Activated naive CD8-positive, alpha-beta T cell treated with anti-CD3 and anti-CD28 coated beads, Interleukin-2, amount 10 ng/mL, durations not matched to agents 7 days and 5 days (primary cell): ENCODE data around the gene MRPL34. TPM values are rescaled to one million over a fixed set of nuclear protein-coding genes. Genes with fewer than 3 reads are reported as not detected.

Experiments used
- ATAC-seq: fragments of 150-1000 bp; cut with Tn5 transposase; one replicate; pipeline ENCODE4 v1.10.0; 2021; ENCODE audit warnings: low read depth, moderate library complexity
- POLR2A ChIA-PET: fragments of 350-600 bp; sonication (Branson Sonifier 250); formaldehyde crosslinking; loops from one replicate; lab custom pipeline; 2021; ENCODE audit warnings: antibody characterized with exemption; lab: Charles Lee
- DNase-seq: peaks from one replicate; pipeline ENCODE4 v3.0.0; 2021
- H3K27ac Mint-ChIP-seq: one replicate; pipeline ENCODE4 v1.8.0; 2022; ENCODE audit warnings: mild to moderate bottlenecking, mixed read lengths
- H3K27me3 Mint-ChIP-seq: one replicate; pipeline ENCODE4 v1.8.0; 2022; ENCODE audit warnings: mild to moderate bottlenecking, moderate library complexity, mixed read lengths
- H3K36me3 Mint-ChIP-seq: one replicate; pipeline ENCODE4 v1.8.0; 2021; ENCODE audit warnings: mild to moderate bottlenecking, mixed read lengths
- H3K4me1 Mint-ChIP-seq: one replicate; pipeline ENCODE4 v1.8.0; 2021; ENCODE audit warnings: mixed read lengths
- H3K4me3 Mint-ChIP-seq: one replicate; pipeline ENCODE4 v1.8.0; 2022; ENCODE audit warnings: mild to moderate bottlenecking, moderate library complexity, mixed read lengths
- H3K9me3 Mint-ChIP-seq: one replicate; pipeline ENCODE4 v1.8.0; 2021; ENCODE audit warnings: mixed read lengths
- total RNA-seq, 2 experiments: library from RNA; stranded (reverse); gene quantifications; one replicate each; pipeline ENCODE4 v1.2.3, GENCODE V29; 2021

Gene MRPL34
- total RNA-seq = 10 to 100 TPM; 88.0 to 92.8 TPM

DNA sequence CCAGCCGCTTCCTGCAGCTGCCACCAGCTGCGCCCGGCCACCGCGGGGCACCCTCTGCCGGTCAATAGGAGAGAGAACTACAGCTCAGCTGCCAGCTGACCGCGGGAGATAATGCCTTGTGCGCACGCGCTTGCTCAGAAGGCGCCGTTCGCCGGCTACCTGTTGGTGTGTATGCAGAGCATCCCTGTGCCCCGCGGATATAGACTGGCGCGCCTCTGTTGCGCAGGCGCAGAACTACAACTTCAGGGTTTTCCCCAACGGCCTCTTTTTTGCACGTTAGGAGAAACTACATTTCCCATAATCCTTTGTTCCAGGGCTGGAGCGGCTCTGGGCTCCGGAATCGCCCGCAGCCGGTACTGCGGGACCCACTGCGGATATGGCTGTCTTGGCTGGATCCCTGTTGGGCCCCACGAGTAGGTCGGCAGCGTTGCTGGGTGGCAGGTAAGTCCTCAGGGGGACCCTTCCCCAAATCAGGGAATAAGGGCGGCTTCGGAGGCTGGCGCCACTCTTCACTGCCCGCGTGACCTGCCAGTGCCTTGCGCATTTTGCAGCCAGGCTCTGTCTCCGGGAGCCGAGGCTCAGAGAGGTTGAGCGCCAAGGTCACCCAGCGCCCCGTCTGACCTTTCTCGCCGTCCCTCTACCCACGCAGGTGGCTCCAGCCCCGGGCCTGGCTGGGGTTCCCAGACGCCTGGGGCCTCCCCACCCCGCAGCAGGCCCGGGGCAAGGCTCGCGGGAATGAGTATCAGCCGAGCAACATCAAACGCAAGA, at the start of gene MRPL34:
MRPL34 (plus strand) TSS at position 356 of the 768 bp plus-strand sequence; CDS start at position 377, 21 bp downstream.
- peak within 1 kb of the TSS; percentile 91 for H3K4me3 Mint-ChIP-seq
- H3K4me1 Mint-ChIP-seq = peaks cover 37% of the 10 kb centered on the region
- H3K27ac Mint-ChIP-seq = peak within 1 kb of the TSS; percentile 89
- no peaks in the 10 kb centered on the region for H3K9me3 Mint-ChIP-seq
- no peaks in the 10 kb centered on the region for H3K27me3 Mint-ChIP-seq
- DNase-seq (peak; percentile 92), ATAC-seq (peak; percentile 74)
- POLR2A ChIA-PET = interaction anchor here (0.6 to 3.8 kb wide), 13 partner anchors 13 to 514 kb away, joined by 3 to 45 read pairs (median 3); partner anchors contain the start of genes ANO8, BST2, OCEL1 and USE1
- H3K36me3 Mint-ChIP-seq = peaks cover 1% of the 10 kb centered on the region

DNA sequence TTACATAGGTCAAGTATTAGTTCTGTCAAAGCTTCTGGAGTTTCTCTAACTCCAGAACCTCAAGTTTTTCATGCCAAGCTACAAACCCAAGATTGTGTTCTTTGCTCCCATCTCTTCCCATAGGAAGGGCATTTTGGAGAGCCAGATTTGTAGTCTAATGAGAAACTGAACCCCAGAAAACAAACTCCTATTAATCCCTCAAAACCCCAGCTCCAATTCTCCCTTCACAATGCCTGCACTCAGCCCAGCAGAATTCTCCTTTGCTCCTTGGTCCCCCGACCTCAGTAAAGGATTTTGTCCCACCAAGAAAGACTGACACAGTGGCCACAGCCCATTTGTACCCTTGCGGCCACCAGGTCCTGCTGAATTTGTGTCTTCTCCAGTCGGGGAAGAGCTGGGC, 49.5 kb upstream of the MRPL34 start:
- Mint-ChIP-seq H3K4me1 (peaks cover 5% of the 10 kb centered on the region), H3K4me3 (no peak overlapping the region), H3K27me3 (no peaks in the 10 kb centered on the region), H3K36me3 (no peaks in the 10 kb centered on the region), H3K27ac (no peak overlapping the region), H3K9me3 (no peaks in the 10 kb centered on the region)
- DNase-seq = no peak
- no peak for ATAC-seq
- POLR2A ChIA-PET = no interaction called here

DNA sequence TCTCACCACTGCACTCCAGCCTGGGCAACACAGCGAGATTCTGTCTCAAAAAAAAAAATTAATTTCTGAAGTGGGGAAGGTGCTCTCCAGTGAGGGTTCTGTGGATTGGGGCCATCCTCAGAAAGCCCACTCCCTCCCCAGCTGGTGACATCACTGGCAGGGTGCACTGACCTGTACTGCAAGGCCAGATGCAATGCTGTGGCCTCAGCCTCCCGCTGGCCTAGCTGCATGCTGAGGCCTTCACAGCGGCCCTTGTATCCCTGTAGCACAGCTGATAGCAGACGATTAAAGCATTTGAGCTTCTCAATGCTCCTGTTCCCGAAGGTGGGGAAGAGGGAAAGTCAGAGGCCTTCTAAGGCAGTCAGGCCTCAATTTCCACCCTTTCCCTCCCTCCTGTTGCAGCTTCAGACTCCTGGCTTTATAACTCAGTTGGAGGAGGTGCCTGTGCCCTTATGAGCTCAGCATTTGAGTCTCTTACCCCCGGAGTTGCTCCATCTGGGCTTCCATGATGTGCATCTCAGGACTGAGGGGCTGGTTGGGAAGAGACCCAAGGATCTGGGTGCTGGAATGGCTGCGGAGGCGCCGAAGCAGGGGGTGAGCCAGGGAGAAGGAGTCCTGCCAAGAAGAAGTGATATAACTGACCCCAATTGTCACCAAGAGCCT, 46.4 kb upstream of the MRPL34 start:
- ATAC-seq (no peak), DNase-seq (no peak)
- Mint-ChIP-seq H3K27ac (no peak overlapping the region), H3K27me3 (no peaks in the 10 kb centered on the region), H3K4me3 (no peak overlapping the region), H3K36me3 (no peaks in the 10 kb centered on the region), H3K9me3 (no peaks in the 10 kb centered on the region), H3K4me1 (peaks cover 5% of the 10 kb centered on the region)
- POLR2A ChIA-PET = interaction anchor here (0.8 to 1.5 kb wide), 3 partner anchors 9 to 31 kb away, joined by 3 to 4 read pairs (median 3); no protein-coding TSS in a partner anchor

DNA sequence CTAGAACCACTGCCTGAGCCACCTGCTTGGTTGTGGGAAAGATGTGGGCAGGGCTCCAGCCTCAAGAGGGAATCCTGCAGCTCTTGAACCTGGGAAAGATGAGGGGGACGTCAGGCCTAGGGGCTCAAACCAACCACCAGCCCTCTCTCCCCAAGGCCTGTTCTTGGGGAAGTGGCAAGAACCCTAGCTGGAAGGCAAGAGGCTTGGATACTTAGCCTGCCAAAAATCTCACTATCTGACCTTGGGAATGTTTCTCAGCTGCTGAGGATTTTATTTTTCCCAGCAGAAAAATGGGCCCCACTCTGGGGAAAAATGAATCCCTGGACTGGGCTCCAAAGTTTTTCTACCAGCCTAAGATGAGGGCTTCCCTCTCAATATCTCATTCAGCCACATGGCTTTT, 45.7 kb upstream of the MRPL34 start:
- POLR2A ChIA-PET = interaction anchor here (1.4 to 1.8 kb wide), 3 partner anchors 19 to 34 kb away, joined by 3 to 8 read pairs (median 4); partner anchors contain the start of gene OCEL1
- Mint-ChIP-seq H3K27ac (no peak overlapping the region), H3K36me3 (no peaks in the 10 kb centered on the region), H3K9me3 (no peaks in the 10 kb centered on the region), H3K4me3 (no peak overlapping the region), H3K4me1 (peaks cover 10% of the 10 kb centered on the region), H3K27me3 (no peaks in the 10 kb centered on the region)
- ATAC-seq (no peak), DNase-seq (no peak)

DNA sequence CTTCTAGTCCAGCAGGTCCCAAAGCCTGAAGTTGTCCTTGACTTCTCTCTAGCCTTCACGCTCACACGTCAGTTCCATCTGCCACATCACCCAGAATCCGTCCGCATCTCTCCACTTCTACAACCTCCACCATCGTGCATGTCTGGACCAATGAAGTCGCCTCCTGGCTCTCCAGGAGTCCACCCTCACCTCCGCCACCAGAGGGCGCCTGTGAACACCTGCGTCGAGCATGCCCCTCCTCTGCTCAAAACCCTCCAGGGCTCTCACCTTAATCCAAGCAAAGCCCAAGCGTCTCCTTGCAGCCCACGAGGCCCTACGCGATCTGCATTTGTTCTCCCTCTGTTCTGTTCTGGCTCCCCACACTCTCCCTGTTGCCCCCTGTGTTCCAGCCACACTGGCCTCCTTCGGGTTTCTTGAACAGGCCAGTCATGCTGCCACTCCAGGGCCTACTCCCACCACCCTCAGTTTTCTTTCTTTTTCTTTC, 44.8 kb upstream of the MRPL34 start:
- peaks cover 11% of the 10 kb centered on the region for H3K4me1 Mint-ChIP-seq
- no peaks in the 10 kb centered on the region for H3K9me3 Mint-ChIP-seq
- H3K27ac Mint-ChIP-seq = no peak overlapping the region
- POLR2A ChIA-PET = interaction anchor here (1.4 to 1.8 kb wide), 2 partner anchors 25 to 34 kb away, joined by 3 to 8 read pairs; partner anchors contain the start of gene OCEL1
- H3K36me3 Mint-ChIP-seq = no peaks in the 10 kb centered on the region
- no peaks in the 10 kb centered on the region for H3K27me3 Mint-ChIP-seq
- no peak overlapping the region for H3K4me3 Mint-ChIP-seq
- peak; percentile 98 for ATAC-seq
- DNase-seq = peak; percentile 91

DNA sequence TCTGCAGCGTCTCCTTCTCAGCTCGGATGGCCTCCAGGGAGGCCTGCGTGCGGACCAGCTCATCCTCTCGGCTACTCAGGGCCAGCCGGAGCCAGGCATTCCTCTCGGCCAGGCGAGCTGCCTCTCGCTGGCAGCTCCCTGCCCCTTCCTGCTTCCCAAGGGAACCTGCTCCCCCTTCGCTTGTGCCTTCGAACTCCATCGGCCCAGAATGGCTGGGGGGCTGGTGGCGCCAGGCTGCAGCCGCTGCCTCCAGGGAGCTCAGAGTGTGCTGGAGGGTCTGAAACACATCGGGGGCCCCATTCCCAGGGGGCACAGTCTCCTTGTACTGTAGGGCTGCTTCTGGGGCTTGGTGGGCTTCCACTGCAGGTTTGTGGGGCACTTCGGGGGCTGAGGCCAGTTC, 43.1 kb upstream of the MRPL34 start:
- H3K27ac Mint-ChIP-seq = no peak overlapping the region
- no peak for ATAC-seq
- POLR2A ChIA-PET = no interaction called here
- H3K36me3 Mint-ChIP-seq = no peaks in the 10 kb centered on the region
- no peaks in the 10 kb centered on the region for H3K27me3 Mint-ChIP-seq
- H3K9me3 Mint-ChIP-seq = no peaks in the 10 kb centered on the region
- peaks cover 17% of the 10 kb centered on the region for H3K4me1 Mint-ChIP-seq
- no peak overlapping the region for H3K4me3 Mint-ChIP-seq
- no peak for DNase-seq

DNA sequence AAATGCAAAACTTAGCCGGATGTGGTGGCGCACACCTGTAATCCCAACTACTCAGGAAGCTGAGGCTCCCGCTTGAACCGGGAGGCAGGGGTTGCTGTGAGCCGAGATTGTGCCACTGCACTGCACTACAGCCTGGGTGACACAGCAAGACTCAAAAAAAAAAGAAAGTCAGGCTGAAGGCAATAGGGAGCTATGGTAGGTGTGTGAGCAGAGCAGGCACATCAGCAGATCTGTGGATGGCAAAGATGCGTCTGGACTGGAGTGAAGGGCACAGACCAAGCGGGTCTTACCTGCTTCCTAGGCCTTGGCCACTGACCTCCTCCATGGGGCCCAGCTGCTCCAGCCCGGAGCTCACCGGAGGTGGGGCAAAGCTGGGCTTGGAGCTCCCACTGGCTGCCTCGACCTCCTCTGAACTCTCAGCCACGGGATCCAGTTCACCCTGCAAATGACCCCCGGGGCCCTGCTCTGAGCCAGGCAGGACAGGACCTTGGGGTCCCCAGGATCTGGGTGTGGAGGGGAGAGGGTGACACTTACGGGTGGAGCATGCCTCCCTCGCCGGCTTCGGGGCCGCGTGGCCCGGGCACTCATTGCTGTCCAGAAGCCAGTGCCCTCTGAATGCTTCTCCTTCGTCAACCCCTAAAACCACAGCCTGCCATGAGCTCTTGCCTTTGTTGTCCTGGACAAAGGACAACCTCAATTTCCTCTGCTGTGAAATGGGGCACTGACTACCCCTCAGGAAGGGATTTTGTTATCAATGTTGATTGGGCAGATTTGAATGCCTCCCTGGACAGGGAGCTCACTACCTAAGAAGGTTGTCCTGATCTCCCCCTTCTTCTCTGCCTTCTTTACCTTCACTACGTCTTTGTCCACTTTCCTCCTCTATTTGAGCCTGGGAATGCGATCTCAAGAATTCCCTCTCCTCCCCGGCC, 41.7 kb upstream of the MRPL34 start:
- Mint-ChIP-seq H3K4me1 (peaks cover 24% of the 10 kb centered on the region), H3K27me3 (no peaks in the 10 kb centered on the region), H3K36me3 (no peaks in the 10 kb centered on the region), H3K9me3 (no peaks in the 10 kb centered on the region), H3K27ac (peak overlapping the region; percentile 9), H3K4me3 (no peak overlapping the region)
- POLR2A ChIA-PET = interaction anchor here (1.1 to 1.4 kb wide), 2 partner anchors 16 to 29 kb away, joined by 3 read pairs; no protein-coding TSS in a partner anchor
- ATAC-seq (no peak), DNase-seq (no peak)

DNA sequence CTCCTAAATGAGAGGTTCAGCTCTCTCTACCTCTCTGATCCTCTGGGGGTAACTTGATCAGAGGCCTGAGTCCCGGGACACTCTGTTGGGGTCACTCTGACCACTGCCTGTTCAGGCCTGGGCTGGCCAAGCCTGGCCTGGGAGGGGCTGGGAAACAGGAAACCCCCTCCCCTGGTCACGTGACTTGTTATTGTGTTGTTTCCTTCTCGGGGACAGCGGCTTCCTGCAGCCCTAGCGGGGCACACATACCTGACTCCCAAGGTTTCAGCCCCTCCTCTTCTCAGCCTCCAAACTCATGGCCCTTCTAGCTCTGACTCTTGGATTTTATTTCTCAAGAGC, 41.1 kb upstream of the MRPL34 start, which contains the start of gene USHBP1:
USHBP1 (minus strand) TSS at position 105 of the 339 bp plus-strand sequence. CDS start 446 bp downstream, outside the sequence.
- Mint-ChIP-seq H3K4me3 (no peak within 1 kb of the TSS), H3K9me3 (no peaks in the 10 kb centered on the region), H3K36me3 (no peaks in the 10 kb centered on the region), H3K27me3 (no peaks in the 10 kb centered on the region), H3K27ac (peak within 1 kb of the TSS; percentile 9), H3K4me1 (peaks cover 24% of the 10 kb centered on the region)
- DNase-seq (no peak), ATAC-seq (no peak)
- POLR2A ChIA-PET = interaction anchor here (1.1 to 1.4 kb wide), 2 partner anchors 15 to 28 kb away, joined by 3 read pairs; no protein-coding TSS in a partner anchor

DNA sequence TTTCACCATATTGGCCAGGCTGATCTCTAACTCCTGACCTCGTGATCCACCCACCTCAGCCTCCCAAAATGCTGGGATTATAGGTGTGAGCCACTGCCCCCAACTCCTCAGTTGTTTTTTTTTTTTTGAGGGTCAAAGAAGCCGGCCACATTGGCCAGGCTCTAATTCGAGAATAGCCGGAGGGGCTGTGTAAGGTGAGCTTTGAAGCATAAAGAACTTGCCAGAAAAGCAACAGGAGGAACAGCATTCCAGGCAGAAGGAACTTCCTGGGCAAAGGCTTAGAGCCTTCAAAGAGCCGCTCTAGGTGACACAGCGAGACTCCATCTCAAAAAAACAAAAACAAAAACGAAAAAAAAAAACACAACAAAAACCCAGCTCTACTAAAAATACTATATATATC, 39.6 kb upstream of the MRPL34 start:
- Mint-ChIP-seq H3K27me3 (no peaks in the 10 kb centered on the region), H3K36me3 (peaks cover 3% of the 10 kb centered on the region), H3K4me3 (no peak overlapping the region), H3K4me1 (peaks cover 20% of the 10 kb centered on the region), H3K27ac (no peak overlapping the region), H3K9me3 (no peaks in the 10 kb centered on the region)
- ATAC-seq = no peak
- POLR2A ChIA-PET = interaction anchor here (1.4 kb wide), 1 partner anchor 43 kb away, joined by 4 read pairs; the partner anchor contains the start of gene DDA1
- no peak for DNase-seq

DNA sequence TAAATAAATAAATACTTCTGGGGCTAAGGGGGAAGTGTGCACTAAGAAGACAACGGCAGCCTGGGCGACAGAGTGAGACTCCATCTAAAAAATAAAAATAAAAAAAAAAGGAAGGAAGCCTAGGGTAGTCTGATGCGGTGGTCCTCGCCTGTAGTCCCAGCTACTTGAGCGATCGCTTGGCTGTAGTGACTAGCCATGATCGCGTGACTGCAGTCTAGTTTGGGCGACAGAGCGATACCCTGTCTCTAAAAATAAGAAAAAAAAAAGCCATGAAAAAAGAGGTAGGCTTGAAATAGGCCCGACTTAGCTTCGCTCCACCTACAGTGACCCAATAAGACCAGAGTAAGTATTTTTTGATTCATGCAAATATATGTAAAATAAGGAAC, 39.1 kb upstream of the MRPL34 start:
- Mint-ChIP-seq H3K36me3 (peaks cover 7% of the 10 kb centered on the region), H3K27ac (peak overlapping the region; percentile 72), H3K9me3 (no peaks in the 10 kb centered on the region), H3K4me1 (peaks cover 20% of the 10 kb centered on the region), H3K27me3 (no peaks in the 10 kb centered on the region), H3K4me3 (peak overlapping the region; percentile 89)
- no peak for ATAC-seq
- no peak for DNase-seq
- POLR2A ChIA-PET = interaction anchor here (0.6 to 1.4 kb wide), 8 partner anchors 9 to 424 kb away, joined by 3 to 4 read pairs (median 4); partner anchors contain the start of genes DDA1 and USE1

DNA sequence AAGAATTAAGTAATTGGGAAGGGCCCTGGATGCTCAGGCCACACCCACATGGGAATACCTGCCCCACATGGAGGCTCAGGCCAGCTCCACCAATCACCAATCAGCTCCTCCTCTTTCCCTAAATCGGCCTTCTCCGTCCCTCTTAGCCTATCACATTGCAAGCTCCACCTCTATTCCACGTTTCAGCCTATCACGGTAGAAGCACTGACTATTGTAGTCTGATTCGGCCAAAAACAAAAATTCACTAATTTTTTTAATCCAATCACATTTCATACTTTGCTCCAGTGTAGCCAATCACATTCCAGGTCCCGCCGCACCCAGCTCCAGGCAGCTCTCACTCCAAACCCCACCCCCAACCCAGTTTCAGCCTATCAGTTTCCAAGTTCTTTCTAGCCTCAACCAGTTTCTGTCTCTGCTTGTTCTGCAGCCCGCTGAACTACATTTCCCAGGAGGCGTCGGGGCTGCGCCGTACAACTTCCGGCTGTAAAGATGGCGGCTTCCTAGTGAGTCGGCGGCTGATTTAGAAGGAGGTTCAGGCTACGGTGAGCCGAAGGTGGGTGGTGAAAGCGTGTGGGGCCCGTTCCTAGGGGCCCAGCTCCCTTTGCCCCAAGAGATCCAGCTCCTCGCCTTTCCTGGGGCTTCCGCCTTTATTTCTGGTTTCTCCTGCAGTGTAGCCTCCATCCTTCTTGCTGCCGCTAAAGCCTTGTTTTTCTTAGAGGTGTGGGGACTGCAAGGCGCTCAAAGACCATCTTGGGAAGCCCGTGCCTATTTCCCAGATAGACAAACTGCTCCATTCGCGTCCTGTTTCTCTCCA, 38.5 kb upstream of the MRPL34 start, which contains the start of gene BABAM1:
BABAM1 (plus strand) TSS at position 469 of the 814 bp plus-strand sequence. CDS start 1,364 bp downstream, outside the sequence.
- no peaks in the 10 kb centered on the region for H3K27me3 Mint-ChIP-seq
- H3K27ac Mint-ChIP-seq = peak within 1 kb of the TSS; percentile 72
- peaks cover 20% of the 10 kb centered on the region for H3K4me1 Mint-ChIP-seq
- H3K36me3 Mint-ChIP-seq = peaks cover 11% of the 10 kb centered on the region
- DNase-seq (peak; percentile 84), ATAC-seq (peak; percentile 96)
- H3K9me3 Mint-ChIP-seq = no peaks in the 10 kb centered on the region
- H3K4me3 Mint-ChIP-seq = peak within 1 kb of the TSS; percentile 89
- POLR2A ChIA-PET = interaction anchor here (0.6 to 1.4 kb wide), 11 partner anchors 8 to 425 kb away, joined by 3 to 4 read pairs (median 3); partner anchors contain the start of genes DDA1 and USE1
